Activated CD8-positive, alpha-beta memory T cell treated with anti-CD3 and anti-CD28 coated beads for 48 hours (primary cell): ENCODE results near the gene FGF18.
"Not testable (repeated sequence)": the region's sequence is repeated elsewhere in the genome, so short reads cannot be mapped to it uniquely, and the experiment has no call there.

Experiments
- DNase-seq, 3 experiments: peaks; one replicate each; pipeline ENCODE4 v3.0.0-alpha.2; 2020; ENCODE audit warnings: low read depth in 2 of 3, low spot score in 2 of 3

FGF18 gene, protein sequence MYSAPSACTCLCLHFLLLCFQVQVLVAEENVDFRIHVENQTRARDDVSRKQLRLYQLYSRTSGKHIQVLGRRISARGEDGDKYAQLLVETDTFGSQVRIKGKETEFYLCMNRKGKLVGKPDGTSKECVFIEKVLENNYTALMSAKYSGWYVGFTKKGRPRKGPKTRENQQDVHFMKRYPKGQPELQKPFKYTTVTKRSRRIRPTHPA

DNA sequence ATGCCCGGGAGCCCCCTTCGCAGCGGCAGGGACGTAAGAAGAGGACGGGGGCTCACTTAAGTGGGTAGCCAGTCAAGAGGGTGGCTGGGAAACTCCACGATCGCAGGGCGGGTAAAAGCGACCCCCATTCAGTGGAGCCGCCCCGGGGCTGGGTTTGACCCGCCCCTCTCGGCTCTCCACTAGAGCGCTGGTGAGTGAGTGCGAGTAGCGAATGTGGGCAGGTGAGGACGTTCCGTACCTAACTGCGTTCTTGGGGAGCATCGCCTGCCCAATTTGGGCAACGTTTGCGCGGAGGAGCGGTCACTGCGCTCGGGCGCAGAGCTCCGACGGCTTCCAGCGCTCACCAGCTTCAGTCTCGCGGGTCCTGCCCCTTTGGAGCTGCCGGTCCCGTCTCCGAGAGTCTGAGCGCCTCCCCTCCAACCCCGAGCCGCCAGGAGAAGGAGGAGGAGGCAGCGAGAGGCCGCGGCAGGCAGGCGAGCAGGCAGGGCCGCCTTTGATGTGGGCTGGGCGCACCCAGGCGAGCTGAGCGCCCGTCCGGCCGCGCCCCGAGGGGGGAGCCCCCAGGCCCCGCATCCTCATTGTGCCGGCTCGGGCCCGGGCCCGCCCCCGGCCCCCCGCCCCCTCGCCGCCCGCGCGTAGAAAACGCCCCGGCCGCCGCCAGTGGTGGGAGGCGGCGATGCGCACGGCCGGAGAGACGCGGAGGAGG, at the start of gene FGF18:
FGF18 (plus strand) TSS at position 666 of the 706 bp plus-strand sequence. CDS start 553 bp downstream, outside the sequence.
- peak in 1 of 3 experiments; percentile 42 for DNase-seq

DNA sequence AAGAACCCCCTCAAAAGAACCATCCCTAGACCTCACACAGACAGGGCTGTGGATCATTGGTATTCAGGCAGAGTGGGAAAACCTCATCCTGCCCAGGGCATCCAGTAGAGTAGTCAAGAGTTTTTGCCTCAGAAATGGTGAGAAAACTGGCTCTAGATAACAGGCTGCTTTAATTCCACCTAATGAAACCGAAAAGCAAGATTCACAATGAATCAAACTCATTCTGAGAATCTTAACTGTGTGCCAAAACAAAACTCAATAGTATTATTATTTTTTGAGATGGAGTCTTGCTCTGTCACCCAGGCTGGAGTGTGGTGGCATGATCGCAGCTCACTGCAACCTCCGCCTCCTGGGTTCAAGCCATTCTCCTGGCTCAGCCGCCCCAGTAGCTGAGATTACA, 49.5 kb upstream of the FGF18 start:
- no peak for DNase-seq

DNA sequence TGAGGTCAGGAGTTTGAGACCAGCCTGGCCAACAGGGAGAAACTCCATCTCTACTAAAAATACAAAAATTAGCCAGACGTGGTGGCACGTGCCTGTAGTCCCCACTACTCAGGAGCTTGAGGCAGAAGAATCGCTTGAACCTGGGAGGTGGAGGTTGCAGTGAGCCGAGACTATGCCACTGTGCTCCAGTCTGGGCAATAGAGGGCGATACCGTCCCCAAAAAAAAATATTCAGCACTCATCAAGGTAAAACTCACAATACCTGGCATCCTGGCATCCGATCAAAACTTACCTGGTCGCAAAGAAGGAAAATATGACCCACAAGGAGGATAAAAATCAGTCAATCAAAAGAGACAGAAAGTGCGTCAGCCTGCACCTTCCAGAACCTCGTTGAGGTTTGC, 48.6 kb upstream of the FGF18 start:
- DNase-seq, result not testable (repeated sequence)

DNA sequence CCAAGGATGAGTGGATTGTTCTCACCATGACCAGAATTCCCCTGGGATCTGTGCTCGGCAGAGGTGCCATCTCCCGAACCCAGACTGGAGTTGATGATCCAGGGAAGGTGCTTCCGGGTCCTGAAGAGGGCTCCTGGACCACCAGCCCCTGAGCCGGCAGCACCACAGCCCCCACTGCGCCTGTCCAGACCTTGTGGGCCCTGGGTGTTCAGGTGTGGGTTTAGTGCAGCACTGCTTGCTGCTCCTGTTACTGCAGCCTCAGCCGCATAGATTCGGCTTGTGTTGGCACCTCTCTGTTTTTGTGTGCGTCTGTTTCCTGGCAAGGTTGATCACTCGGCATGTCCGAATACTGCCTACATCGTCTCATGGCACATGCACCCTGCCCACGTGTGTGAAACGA, 48.1 kb upstream of the FGF18 start:
- DNase-seq, result no peak

DNA sequence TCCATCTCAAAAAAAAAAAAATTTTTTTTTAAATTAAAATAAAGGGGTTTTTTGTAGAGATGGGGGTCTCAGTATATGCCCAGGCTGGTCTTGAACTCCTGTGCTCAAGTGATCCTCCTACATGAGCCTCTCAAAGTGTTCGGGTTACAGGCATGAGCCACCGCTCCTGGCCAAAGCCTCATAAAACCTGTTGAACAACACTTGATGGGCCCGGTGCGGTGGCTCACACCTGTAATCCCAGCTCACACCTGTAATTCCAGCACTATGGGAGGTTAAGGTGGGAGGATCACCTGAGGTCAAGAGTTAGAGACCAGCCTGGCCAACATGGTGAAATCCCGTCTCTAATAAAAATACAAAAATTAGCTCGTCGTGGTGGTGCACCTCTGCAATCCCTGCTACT, 39.5 kb upstream of the FGF18 start:
- DNase-seq, result no peak

DNA sequence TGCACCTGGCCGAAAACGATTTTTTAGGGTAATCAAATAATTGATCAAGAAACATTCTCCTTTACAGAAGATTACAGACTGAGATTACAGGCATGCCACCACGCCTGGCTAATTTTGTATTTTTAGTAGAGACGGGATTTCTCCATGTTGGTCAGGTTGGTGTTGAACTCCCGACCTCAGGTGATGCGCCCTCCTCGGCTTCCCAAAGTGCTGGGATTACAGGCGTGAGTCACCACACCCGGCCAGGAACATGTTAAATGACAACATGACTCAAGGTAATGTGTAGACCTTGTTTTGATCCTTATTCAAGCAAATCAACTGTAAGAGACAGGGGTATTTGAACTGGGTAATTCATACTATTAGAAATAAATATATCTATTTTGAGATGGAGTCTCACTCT, 35.0 kb upstream of the FGF18 start:
- not testable (repeated sequence) for DNase-seq

DNA sequence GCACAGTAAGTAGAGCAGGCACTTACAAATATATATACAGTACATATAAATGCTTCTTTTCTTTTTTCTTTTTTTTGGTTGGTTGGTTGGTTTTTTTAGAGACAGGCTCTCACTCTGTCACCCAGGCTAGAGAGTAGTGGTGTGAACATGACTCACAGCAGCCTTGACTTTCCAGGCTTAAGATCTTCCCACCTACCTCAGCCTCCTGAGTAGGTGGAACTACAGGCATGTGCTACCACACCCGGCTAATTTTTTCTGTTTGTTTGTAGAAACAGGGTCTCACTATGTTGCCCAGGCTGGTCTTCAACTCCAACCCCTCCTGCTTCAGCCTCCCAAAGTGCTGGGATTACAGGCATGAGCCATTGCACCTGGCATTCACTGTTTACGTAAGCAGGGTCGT, 34.4 kb upstream of the FGF18 start:
- not testable (repeated sequence) for DNase-seq

DNA sequence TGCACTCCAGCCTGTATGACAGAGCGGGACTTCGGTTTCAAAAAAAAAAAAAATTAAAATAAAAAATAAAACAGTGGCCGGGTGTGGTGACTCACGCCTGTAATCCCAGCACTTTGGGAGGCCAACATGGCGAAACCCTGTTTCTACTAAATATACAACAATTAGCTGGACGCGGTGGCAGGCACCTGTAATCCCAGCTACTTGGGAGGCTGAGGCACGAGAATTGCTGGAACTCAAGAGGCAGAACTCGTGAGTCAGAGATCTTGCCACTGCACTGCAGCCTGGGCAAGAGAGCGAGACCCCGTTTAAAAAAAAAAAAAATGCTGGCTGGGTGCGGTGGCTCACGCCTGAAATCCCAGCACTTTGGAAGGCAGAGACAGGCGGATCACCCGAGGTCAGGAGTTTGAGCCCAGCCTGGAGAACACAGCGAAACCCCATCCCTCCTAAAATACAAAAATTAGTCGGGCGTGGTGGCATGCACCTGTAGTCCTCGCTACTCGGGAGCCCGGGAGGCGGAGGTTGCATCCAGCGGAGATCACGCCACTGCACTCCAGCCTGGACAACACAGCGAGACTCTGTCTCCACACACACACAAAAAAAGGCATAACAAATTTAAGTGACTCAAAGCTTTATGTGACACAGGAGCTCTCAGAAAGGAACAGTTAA, 33.3 kb upstream of the FGF18 start:
- no peak for DNase-seq

DNA sequence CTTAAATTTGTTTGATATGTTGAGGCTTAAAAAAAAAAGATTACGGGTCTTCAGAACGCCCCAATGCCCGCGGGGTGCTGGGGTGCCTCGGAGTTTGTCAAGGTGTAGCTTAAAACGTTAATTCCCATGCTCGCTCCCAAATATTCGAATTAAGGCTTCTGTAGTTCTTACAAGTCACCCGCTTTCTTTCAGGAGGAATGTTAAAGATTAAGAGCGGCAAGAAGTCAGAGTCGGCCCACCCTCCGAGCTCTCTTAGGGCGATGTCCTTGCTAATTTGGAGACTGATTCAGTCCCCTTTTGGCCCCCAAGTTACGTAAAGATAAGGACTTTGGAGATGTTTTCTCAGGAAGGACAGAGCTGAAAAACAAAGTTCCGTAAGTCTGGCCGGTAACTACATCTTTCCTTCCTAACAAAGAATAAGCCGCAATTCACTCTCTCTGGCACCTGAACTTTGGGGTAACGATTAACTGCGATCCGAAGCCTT, 32.5 kb upstream of the FGF18 start:
- no peak for DNase-seq

DNA sequence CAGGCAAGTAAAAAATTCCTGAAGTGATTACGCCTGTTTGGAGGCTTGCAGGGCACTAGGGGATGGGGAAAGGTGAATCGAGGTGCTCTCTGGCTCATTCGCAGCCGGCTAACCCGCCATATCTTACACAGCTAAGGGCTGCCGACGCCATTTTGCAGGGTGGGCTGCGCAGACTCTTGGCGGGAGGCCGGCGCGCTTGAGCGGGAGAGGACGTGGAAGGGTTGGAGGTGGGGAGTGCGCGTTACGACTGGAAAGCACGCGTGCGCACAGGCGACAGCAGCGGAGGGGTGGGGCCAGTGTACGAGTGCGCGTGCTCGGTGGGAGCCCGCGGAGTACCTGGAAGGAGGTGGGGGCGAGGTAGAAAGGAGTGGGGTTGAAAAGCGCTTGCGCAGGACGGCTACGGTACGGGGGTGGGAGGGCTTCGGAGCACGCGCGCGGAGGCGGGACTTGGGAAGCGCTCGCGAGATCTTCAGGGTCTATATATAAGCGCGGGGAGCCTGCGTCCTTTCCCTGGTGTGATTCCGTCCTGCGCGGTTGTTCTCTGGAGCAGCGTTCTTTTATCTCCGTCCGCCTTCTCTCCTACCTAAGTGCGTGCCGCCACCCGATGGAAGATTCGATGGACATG, 32.0 kb upstream of the FGF18 start, which contains the start of gene NPM1:
NPM1 (plus strand) TSS at position 505 of the 625 bp plus-strand sequence; CDS start at position 605, 100 bp downstream.
- DNase-seq, result peak; percentile 81 to 95 (median 90)

DNA sequence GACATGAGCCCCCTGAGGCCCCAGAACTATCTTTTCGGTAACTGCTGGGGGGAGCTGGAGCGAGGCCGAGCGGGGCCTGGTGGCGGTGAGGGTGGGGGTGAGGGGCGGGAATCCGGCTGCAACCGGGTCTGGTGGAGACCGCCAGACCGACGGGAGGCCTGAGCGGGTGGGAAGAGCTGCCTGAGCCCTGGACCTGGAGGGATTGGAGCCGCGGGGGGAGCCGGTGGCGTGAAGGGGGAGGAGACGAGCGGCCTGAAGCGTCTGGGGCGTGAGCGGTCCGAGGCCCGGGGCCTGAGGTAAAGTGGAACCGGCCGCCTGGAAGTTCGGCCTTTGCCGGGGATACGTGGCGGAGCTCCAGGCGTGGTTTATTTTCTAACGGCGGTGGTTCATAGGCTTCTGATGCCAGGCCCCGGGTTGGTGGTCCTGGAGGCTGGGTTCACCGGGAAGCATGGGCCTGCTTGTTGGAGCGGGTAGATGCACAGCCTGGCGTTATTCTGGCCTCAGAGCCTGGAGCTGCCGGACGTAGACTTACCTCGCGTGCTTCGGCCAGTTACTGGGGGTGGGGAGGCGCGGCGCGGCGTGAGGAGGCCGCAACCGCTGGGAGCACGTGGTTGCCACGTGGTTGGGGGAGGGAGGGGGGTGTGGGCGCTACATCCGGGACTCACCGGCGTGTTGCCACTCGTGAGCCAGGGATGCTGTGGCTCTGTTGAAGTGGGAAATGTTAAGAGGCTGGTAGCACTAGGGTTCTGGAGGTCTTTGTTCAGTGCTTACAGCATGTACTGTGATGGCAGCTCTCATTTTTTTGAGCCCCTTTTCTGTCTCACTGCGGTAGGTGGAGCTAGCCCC, 31.3 kb upstream of the FGF18 start:
- peak; percentile 61 to 79 (median 70) for DNase-seq

DNA sequence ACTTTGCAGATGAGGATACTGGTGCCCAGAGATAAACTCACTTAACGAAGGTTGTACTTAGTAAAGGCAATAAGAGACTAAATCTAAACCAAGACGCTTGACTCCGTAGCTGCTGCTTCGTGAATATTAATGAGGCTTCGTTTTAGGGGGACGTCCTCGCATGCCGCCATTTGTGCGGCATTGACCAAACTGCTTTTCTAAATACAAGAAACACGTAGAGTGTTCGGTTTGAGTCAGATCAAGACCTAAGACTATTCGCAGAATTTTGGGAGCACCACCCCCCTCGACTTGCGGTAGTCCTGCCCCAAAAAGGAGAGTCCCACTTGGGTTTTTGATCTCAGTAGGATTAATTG, 30.7 kb upstream of the FGF18 start:
- DNase-seq, result no peak

DNA sequence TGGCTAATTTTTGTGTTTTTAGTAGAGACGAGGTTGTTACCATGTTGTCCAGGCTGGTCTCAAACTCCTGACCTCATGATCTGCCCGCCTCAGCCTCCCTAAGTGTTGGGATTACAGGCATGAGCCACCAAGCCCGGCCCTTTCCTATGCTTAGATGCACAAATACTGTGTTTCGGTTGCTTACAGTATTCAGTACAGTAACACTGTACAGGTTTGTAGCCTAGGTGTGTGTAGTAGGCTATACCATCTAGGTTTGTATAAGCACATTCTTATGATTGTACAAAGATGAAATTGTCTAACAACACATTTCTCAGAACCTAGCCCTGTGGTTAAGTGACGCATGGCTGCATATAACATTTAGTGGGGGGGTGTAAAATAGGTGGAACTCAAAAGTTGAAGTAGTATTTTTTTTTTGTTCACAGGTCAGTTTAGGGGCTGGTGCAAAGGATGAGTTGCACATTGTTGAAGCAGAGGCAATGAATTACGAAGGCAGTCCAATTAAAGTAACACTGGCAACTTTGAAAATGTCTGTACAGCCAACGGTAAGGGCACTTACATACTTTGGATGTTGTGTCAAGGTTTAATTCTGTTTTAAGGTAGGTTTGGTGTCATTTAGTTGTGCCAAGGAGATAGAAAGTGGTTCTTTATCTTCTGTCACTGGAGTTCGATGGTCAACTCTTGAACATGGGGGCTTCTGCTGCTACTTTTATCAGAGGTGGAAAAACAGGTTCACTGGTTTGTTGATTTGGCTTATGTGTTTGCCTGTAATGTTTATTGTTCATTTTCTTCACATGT, 28.4 kb upstream of the FGF18 start:
- DNase-seq, result no peak

DNA sequence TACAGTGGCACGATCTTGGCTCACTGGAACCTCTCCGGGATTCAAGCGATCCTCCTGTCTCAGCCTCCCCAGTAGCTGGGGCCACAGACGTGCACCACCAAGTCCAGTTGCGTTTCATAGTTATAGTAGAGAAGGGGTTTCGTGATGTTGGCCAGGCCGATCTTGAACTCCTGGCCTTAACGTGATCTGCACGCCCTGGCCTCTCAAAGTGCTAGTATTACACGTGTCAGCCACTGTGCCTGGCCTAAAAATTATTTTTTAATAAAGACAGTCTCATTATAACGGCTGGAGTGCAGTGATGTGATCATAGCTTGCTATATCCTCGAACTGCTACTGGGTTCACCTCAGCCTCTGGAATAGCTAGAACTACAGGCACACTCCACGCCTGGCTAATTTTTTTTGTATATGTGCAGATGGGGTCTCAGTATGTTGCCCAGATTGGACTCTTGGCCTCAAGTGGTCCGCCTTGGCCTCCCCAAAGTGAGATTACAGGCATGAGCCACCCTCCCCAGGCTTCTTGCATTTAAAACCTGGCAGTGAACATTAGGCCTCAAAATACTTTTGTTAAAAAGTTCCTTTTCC, 27.4 kb upstream of the FGF18 start:
- no peak for DNase-seq

DNA sequence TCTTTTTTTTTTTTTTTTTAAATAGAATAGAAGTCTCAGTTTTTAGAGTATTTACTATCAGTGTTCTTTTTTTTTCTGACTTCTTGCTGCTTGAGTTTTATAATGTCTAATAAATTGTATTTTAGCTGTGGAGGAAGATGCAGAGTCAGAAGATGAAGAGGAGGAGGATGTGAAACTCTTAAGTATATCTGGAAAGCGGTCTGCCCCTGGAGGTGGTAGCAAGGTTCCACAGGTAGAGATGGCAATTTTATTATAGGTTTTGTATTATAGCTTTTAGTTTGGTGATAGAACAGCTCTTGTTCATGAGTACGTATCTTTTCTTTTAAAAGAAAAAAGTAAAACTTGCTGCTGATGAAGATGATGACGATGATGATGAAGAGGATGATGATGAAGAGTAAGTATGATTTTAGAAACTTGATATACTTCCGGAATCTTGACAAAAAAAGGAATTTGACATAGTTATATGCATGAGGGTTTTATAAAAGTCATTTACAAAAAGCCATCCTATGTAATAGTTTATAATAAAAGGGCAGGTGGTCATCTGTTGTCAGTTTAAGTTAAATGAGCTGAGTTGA, 26.8 kb upstream of the FGF18 start:
- no peak for DNase-seq

DNA sequence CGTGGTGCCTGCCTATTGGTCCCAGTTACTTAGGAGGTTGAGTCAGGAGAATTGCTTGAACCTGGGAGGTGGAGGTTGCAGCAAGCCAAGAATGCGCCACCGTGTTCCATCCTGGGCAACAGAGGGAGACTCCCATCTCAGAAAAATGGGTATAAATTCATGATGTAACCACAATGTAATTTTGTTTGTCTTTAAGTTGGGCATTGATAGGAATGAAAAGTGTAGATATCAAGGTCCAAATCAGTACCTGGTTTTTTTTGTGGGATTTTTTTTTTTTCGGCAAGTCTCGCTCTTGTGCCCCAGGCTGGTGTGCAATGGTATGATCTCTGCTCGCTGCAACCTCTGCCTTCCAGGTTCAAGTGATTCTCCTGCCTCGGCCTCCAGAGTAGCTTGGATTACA, 24.4 kb upstream of the FGF18 start:
- no peak for DNase-seq

DNA sequence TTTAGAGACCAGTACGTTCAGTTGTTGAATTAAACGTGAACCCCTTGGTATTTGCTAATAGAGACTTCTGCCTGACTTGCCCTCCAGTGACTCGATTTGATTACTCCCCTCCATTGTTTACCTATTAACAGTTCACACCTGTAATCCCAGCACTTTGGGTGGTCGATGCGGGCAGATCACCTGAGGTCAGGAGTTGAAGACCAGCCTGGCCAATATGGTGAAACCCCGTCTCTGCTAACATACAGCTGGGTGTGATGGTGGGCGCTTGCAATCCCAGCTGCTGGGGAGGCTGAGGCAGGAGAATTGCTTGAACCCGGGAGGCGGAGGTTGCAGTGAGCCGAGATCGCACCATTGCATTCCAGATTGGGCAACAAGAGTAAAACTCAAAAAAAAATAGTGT, 22.9 kb upstream of the FGF18 start:
- DNase-seq, result not testable (repeated sequence)

DNA sequence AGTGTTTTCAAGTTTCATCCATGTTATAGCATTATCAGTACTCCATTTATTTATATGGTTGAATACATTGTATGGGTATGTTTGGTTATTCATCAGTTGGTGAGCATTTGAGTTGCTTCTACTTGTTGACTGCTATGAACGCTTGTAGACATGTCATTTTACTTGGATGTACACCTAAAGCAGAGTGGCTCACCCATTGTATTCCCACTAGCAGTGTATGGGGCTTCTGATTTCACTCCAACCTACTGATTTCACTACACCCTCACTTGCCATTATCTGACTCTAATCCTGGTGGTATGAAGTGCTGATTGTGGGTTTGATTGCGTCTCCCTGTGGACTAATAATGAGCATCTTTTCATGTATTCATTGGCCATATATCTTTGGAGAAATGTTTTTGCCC, 22.3 kb upstream of the FGF18 start:
- no peak for DNase-seq

DNA sequence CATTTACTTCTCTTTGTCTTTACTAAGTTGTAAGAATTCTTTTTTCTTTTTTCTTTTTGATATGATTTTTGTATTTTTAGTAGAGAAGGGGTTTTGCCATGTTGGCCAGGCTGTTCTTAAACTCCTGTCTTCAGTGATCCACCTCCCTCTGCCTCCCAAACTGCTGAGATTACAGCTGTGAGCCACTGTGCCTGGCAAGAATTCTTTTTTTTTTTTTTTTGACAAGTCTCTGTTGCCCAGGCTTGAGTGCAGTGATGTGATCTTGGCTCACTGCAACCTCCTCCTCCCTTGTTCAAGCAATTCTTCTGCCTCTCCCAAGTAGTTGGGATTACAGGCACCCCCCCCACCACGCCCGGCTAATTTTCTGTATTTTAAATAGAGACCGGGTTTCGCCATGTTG, 21.8 kb upstream of the FGF18 start:
- no peak for DNase-seq
